Fibroblast of skin of scalp (primary cell): Measurements from ENCODE around the gene MCTP1.
A peak's percentile ranks its signal among the peaks of the same experiment; 100 is the strongest.

ENCODE experiments used
- DNase-seq: peaks from one replicate; pipeline ENCODE4 v3.0.0-alpha.2; 2013

MCTP1 gene

GRCh38 chr5:94749042-94749441 lies 535.9 kb downstream of the MCTP1 start:
- no peak for DNase-seq

- no peak for DNase-seq
Measured at GRCh38 chr5:94748212-94748611, 536.7 kb downstream of the MCTP1 start.

- no peak for DNase-seq
Measured at GRCh38 chr5:94747371-94747770, 537.5 kb downstream of the MCTP1 start.

GRCh38 chr5:94746731-94747124 lies 538.2 kb downstream of the MCTP1 start:
- no peak for DNase-seq

- no peak for DNase-seq
Measured at GRCh38 chr5:94745786-94746730, 538.8 kb downstream of the MCTP1 start.

GRCh38 chr5:94744906-94745305 lies 540.0 kb downstream of the MCTP1 start:
- DNase-seq = no peak

GRCh38 chr5:94742852-94743251 lies 542.0 kb downstream of the MCTP1 start:
- no peak for DNase-seq

- DNase-seq = no peak
Measured at GRCh38 chr5:94740286-94740685, 544.6 kb downstream of the MCTP1 start.

- DNase-seq = no peak
Measured at GRCh38 chr5:94736498-94736897, 548.4 kb downstream of the MCTP1 start.

GRCh38 chr5:94731471-94731870 lies 553.4 kb downstream of the MCTP1 start:
- no peak for DNase-seq

- no peak for DNase-seq
Measured at GRCh38 chr5:94725142-94725541, 559.8 kb downstream of the MCTP1 start.

- DNase-seq = no peak
Measured at GRCh38 chr5:94715768-94716167, 569.1 kb downstream of the MCTP1 start.

GRCh38 chr5:94711785-94712184 lies 573.1 kb downstream of the MCTP1 start:
- DNase-seq = no peak

GRCh38 chr5:94709277-94709676 lies 575.6 kb downstream of the MCTP1 start:
- no peak for DNase-seq

- DNase-seq = no peak
Measured at GRCh38 chr5:94707359-94707758, 577.5 kb downstream of the MCTP1 start.

GRCh38 chr5:94705427-94705826 lies 579.5 kb downstream of the MCTP1 start:
- DNase-seq = no peak

- DNase-seq = no peak
Measured at GRCh38 chr5:94702729-94703128, 582.2 kb downstream of the MCTP1 start.

- no peak for DNase-seq
Measured at GRCh38 chr5:94700592-94700991, 584.3 kb downstream of the MCTP1 start.

GRCh38 chr5:94699562-94699961 lies 585.3 kb downstream of the MCTP1 start:
- no peak for DNase-seq

GRCh38 chr5:94698197-94698596 lies 586.7 kb downstream of the MCTP1 start:
- no peak for DNase-seq

- no peak for DNase-seq
Measured at GRCh38 chr5:94694671-94695070, 590.2 kb downstream of the MCTP1 start.

- no peak for DNase-seq
Measured at GRCh38 chr5:94693845-94694370, 591.0 kb downstream of the MCTP1 start.

- peak; percentile 72 for DNase-seq
Measured at GRCh38 chr5:94693043-94693822, 591.7 kb downstream of the MCTP1 start.
